OCI-LY1 (cell line): Measurements from ENCODE around the gene ZNF487.
"Not testable (repeated sequence)": the region's sequence is repeated elsewhere in the genome, so short reads cannot be mapped to it uniquely, and the experiment has no call there.

Experiments used
- EZH2 ChIP-seq: fragments of 200-600 bp; sonication (generic), shearing (Covaris generic); IDR thresholded peaks from 2 replicates; pipeline ENCODE4 v1.8.0; 2017; ENCODE audit warnings: borderline replicate concordance, mixed run types, mild to moderate bottlenecking, antibody characterized with exemption, low read length, moderate library complexity, mixed read lengths
- TF ChIP-seq, protein P1 (sequence below): fragments of 200-600 bp; sonication (generic), shearing (Covaris generic); IDR thresholded peaks from 2 replicates; pipeline ENCODE4 v1.5.1; 2017; ENCODE audit warnings: mild to moderate bottlenecking, antibody characterized with exemption, low read length, moderate library complexity, mixed read lengths

- TF ChIP-seq EZH2 = not testable (repeated sequence)
- TF ChIP-seq, protein P1, sequence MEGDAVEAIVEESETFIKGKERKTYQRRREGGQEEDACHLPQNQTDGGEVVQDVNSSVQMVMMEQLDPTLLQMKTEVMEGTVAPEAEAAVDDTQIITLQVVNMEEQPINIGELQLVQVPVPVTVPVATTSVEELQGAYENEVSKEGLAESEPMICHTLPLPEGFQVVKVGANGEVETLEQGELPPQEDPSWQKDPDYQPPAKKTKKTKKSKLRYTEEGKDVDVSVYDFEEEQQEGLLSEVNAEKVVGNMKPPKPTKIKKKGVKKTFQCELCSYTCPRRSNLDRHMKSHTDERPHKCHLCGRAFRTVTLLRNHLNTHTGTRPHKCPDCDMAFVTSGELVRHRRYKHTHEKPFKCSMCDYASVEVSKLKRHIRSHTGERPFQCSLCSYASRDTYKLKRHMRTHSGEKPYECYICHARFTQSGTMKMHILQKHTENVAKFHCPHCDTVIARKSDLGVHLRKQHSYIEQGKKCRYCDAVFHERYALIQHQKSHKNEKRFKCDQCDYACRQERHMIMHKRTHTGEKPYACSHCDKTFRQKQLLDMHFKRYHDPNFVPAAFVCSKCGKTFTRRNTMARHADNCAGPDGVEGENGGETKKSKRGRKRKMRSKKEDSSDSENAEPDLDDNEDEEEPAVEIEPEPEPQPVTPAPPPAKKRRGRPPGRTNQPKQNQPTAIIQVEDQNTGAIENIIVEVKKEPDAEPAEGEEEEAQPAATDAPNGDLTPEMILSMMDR = not testable (repeated sequence)
Observed at GRCh38 chr10:43465736-43466120, 28.8 kb downstream of the ZNF487 start.
